ENCODE measurements around the gene SEMA4D.

Gene SEMA4D

DNA sequence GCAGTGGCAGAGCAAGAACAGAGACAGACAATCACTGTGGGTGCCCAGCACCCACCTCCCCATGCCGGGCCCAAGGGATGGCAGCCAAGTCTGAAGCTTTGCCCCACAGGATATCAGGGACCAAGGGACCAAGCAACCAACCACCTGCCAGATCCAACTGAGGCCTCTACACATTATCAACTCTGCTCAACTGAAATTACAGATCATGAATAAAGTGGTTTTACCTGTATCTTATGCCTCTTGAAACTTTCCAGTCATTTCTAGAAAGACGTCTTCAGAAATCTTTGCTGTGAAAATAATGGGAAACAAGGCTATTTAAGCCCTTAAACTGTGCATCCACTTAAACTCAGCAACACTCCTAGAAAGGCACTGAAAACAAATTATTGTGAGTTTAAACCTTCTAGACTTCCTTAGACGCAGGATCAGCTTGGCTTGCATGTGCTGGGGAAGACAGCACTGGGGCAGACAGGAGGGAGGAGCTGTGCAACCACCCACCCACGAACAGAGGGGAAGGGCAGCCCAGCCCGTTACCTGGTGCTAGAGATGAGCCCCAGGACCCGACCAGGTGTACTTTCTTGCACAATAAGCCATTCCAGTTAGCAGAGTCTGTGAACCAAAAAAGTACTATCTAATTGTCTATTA lies 80.0 kb downstream of the SEMA4D start:
- H3K4me3 ChIP-seq (ENCODE audit: low read depth, low read length), result no peak overlapping the region
- TF ChIP-seq, protein P1, sequence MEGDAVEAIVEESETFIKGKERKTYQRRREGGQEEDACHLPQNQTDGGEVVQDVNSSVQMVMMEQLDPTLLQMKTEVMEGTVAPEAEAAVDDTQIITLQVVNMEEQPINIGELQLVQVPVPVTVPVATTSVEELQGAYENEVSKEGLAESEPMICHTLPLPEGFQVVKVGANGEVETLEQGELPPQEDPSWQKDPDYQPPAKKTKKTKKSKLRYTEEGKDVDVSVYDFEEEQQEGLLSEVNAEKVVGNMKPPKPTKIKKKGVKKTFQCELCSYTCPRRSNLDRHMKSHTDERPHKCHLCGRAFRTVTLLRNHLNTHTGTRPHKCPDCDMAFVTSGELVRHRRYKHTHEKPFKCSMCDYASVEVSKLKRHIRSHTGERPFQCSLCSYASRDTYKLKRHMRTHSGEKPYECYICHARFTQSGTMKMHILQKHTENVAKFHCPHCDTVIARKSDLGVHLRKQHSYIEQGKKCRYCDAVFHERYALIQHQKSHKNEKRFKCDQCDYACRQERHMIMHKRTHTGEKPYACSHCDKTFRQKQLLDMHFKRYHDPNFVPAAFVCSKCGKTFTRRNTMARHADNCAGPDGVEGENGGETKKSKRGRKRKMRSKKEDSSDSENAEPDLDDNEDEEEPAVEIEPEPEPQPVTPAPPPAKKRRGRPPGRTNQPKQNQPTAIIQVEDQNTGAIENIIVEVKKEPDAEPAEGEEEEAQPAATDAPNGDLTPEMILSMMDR (IDR thresholded peaks at IDR 0.05; ENCODE audit: low read depth, low read length), result no peak

DNA sequence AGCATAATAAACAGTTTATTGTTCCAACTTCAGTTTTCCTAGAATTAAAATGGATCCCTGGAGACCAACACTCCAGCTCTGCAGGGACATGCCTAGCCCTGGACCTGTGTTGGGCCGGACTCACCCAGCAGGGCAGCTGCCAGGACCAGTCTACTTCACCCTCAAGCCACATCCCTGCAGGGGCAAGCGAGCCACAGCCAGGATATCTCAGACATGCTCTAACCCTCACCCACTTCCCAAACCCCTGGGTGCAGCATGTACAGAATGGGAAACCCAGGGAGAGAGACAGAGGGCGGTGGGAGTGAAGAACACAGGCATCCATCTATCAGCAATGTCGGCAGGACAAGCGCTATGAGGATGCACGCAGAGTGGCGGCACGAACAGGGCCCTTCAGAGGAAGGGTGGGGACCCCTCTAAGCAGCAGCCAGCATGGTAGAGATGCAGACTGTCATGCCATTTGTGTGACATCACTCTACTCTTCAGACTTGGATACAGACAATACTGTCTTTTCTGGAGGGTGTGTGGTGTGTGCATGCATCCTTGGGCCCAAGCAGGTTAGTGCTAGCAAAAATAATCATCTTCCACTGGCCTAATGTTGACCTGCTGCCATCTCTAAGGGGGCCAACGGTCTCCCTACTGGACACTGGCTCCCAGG lies 83.1 kb downstream of the SEMA4D start:
- TF ChIP-seq, protein P1 (IDR thresholded peaks at IDR 0.05; ENCODE audit: low read depth, low read length), result no peak
- no peak overlapping the region for H3K4me3 ChIP-seq (ENCODE audit: low read depth, low read length)

DNA sequence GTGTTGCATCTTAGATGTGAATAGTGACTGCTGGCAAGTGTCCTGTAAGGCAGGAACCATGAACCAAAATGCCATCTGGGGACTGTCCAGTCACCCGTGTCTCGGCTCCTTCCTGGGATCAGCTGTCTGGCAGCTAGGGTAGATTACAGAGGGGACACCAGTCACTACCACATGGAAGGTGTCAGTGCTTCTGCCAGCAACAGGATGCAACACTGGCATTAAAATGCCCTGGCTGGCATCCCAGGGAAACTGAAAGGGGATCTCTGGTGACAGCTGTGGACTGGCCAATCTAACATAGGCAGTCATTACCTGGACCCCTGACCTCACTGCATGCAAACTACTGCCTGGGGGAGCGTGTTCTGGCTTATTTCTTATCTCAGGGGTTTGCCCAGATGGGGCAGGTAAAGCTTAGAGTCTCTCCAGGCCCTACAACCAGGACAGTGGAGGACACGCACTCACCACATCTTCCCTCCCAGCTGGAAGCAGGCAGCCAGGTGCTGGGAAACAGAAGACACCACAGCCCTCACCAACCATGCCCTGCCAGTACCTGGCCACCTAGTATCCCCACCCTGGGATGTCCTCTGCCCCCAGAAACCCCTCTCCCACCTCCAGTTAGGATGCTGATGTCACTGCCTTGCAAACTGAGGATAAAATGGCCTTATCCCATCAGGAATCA lies 83.8 kb downstream of the SEMA4D start:
- no peak overlapping the region for H3K4me3 ChIP-seq (ENCODE audit: low read depth, low read length)
- TF ChIP-seq, protein P1 (IDR thresholded peaks at IDR 0.05; ENCODE audit: low read depth, low read length), result no peak

DNA sequence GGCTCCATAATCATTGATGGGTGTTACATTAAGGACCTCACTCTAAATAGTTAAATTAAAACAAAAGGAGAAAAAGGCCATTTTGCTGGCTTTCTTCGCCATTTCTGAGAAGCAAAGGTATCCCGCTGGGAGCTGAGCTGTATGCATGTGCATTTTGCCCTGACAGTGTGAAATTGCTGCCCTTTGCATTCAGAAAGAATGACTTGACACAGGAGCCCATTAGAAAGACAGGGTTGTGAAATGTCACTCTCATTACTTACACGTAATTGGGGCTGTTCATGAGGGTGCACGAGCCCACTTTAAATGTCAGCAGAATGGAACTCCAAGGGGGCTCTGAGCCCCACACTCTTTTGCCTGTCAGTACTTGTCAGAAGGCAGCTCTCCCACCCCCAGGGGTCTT lies 85.0 kb downstream of the SEMA4D start:
- no peak overlapping the region for H3K4me3 ChIP-seq (ENCODE audit: low read depth, low read length)
- TF ChIP-seq, protein P1 (IDR thresholded peaks at IDR 0.05; ENCODE audit: low read depth, low read length), result no peak

DNA sequence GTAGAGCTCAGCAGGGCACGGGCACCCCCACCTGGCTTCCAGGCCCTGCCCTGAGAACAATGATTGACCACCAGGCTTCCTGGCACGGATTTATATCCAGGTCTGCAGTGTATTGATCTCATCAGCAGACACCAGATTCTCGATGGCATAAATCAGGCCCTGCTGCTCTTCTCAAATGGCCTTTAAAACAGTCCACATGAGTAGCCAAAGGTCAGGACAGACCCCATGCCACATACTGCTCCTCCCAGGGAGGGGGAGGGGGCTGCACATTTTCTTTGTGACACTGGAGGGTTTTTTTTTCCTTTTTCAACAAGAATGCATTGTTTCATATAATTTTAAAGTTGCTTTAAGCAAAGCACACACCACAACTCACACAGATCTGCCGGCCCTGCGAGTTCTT lies 85.4 kb downstream of the SEMA4D start:
- H3K4me3 ChIP-seq (ENCODE audit: low read depth, low read length), result no peak overlapping the region
- TF ChIP-seq, protein P1 (IDR thresholded peaks at IDR 0.05; ENCODE audit: low read depth, low read length), result no peak

DNA sequence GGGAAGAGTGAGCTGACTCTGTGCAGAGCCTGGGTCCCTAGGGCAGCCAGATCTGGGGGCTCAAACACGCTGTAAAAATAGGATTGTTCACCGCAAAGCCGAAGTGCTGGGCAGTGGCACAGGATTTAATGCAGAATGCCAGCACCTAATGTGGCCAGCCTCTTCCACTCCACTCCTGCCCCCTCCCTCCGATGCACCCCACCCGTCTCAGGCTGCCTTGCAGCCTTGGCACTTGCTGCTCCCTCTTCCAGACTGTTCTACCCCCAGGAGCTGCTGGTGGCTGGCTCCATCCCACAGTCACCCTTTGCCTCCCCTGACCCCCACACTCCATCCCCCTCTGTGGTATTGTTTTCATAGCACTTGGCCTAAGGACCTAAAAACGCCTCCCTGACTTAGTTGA lies 86.2 kb downstream of the SEMA4D start:
- TF ChIP-seq, protein P1 (IDR thresholded peaks at IDR 0.05; ENCODE audit: low read depth, low read length), result no peak
- H3K4me3 ChIP-seq (ENCODE audit: low read depth, low read length), result no peak overlapping the region

All from WI38 (cell line).